Parathyroid adenoma (tissue), 2 donors: Measurements from ENCODE around the gene NAGK.

Experiments
- H2AFZ ChIP-seq: fragments of 300-600 bp; sonication (generic); one replicate; pipeline ENCODE4 v1.7.0; 2017; ENCODE audit warnings: antibody characterized with exemption, mild to moderate bottlenecking
- H3K27ac ChIP-seq: fragments of 300-600 bp; sonication (generic); one replicate; pipeline ENCODE4 v1.7.0; 2017
- H3K27me3 ChIP-seq: fragments of 300-600 bp; sonication (generic); one replicate; pipeline ENCODE4 v1.7.0; 2017; ENCODE audit warnings: low read length; ENCODE audit not compliant: control insufficient read depth, insufficient read depth
- H3K36me3 ChIP-seq: fragments of 300-600 bp; sonication (generic); one replicate; pipeline ENCODE4 v1.7.0; 2017; ENCODE audit warnings: low read length; ENCODE audit not compliant: control insufficient read depth, insufficient read depth
- H3K4me1 ChIP-seq: fragments of 300-600 bp; sonication (generic); one replicate; pipeline ENCODE4 v1.7.0; 2017; ENCODE audit warnings: control low read depth
- H3K4me2 ChIP-seq: fragments of 300-600 bp; sonication (generic); one replicate; pipeline ENCODE4 v1.7.0; 2017; ENCODE audit warnings: low read length
- H3K4me3 ChIP-seq: fragments of 300-600 bp; sonication (generic); one replicate; pipeline ENCODE4 v1.7.0; 2017; ENCODE audit warnings: low read depth, low read length
- H3K79me2 ChIP-seq: fragments of 300-600 bp; sonication (generic); one replicate; pipeline ENCODE4 v1.7.0; 2017; ENCODE audit warnings: control low read depth
- H3K9ac ChIP-seq: fragments of 300-600 bp; sonication (generic); one replicate; pipeline ENCODE4 v1.7.0; 2017; ENCODE audit warnings: mild to moderate bottlenecking
- H3K9me3 ChIP-seq: fragments of 300-600 bp; sonication (generic); one replicate; pipeline ENCODE4 v1.7.0; 2017; ENCODE audit warnings: low read length; ENCODE audit not compliant: control insufficient read depth
- TF ChIP-seq, protein P1 (sequence below): fragments of 300-600 bp; sonication (generic); IDR thresholded peaks from one replicate; pipeline ENCODE4 v1.7.0; 2017; ENCODE audit warnings: antibody characterized with exemption, mild to moderate bottlenecking
- donor health status: primary hyperparathyroidism.

Gene NAGK

DNA sequence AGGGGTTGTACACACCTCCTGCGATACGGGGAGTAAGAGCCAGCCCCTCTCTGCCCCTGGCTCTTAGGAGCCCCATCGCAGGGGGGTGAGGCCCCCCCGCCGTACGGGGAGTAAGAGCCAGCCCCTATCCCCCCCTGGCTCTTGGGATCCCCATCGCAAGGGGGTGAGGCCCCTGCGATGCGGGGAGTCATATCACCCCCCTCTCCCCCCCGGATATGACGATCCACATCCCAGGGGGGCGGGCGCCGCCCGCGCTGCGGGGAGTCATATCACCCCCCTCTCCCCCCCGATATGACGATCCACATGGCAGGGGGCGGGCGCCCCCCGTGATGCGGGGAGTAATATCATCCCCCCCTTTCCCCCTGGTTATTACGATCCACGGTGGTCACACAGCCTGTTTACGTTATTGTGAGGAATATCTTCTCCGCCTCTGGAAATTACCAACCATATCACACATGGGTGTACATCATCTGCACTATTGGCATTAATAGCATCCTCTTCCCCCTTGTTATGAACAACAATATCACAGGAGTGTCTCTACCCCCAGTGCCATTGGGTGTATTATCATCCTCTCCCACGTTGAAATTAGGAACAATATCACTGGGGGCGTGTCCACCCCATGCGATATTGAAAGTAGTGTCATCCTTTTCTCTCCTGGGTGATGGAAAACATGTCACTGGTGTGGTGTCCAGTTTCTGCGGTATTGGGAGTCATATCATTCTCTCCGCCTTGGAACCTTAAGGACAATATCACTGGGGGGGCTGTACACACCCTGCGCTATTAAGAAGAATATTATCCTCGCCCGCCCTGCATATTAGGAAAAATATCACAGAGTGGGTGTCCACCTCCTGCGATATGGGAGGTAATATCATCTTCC lies 24.7 kb upstream of the NAGK start:
- TF ChIP-seq, protein P1, sequence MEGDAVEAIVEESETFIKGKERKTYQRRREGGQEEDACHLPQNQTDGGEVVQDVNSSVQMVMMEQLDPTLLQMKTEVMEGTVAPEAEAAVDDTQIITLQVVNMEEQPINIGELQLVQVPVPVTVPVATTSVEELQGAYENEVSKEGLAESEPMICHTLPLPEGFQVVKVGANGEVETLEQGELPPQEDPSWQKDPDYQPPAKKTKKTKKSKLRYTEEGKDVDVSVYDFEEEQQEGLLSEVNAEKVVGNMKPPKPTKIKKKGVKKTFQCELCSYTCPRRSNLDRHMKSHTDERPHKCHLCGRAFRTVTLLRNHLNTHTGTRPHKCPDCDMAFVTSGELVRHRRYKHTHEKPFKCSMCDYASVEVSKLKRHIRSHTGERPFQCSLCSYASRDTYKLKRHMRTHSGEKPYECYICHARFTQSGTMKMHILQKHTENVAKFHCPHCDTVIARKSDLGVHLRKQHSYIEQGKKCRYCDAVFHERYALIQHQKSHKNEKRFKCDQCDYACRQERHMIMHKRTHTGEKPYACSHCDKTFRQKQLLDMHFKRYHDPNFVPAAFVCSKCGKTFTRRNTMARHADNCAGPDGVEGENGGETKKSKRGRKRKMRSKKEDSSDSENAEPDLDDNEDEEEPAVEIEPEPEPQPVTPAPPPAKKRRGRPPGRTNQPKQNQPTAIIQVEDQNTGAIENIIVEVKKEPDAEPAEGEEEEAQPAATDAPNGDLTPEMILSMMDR, result no peak
- Histone ChIP-seq H3K4me3 (no peak overlapping the region), H3K9ac (no peak overlapping the region), H3K27me3 (no peaks in the 10 kb centered on the region), H3K4me2 (no peak overlapping the region), H3K27ac (no peak overlapping the region), H3K79me2 (no peaks in the 10 kb centered on the region), H3K4me1 (no peaks in the 10 kb centered on the region), H2AFZ (no peak overlapping the region), H3K9me3 (no peaks in the 10 kb centered on the region), H3K36me3 (no peaks in the 10 kb centered on the region)

DNA sequence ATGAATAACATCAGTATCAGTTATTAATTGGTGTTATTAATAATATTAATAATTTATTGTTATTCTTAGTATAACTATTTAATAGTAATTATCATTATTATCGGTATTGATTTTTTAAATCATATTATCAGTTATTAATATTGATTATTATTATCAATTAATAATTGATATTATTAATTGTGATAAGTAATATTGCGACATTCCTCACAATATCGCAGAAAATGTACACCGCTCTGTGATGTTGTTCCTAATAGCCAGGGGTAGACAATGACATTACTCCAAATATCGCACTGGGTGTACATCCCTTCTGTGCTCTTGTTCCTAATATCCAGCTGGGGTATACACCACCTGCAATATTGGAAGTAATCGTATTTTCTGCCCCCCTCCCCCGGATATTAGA lies 23.3 kb upstream of the NAGK start:
- TF ChIP-seq, protein P1, result no peak
- Histone ChIP-seq H3K27ac (no peak overlapping the region), H3K79me2 (no peaks in the 10 kb centered on the region), H3K4me3 (no peak overlapping the region), H3K4me1 (peaks cover 5% of the 10 kb centered on the region), H2AFZ (no peak overlapping the region), H3K4me2 (no peak overlapping the region), H3K36me3 (no peaks in the 10 kb centered on the region), H3K9ac (no peak overlapping the region), H3K27me3 (no peaks in the 10 kb centered on the region), H3K9me3 (no peaks in the 10 kb centered on the region)

DNA sequence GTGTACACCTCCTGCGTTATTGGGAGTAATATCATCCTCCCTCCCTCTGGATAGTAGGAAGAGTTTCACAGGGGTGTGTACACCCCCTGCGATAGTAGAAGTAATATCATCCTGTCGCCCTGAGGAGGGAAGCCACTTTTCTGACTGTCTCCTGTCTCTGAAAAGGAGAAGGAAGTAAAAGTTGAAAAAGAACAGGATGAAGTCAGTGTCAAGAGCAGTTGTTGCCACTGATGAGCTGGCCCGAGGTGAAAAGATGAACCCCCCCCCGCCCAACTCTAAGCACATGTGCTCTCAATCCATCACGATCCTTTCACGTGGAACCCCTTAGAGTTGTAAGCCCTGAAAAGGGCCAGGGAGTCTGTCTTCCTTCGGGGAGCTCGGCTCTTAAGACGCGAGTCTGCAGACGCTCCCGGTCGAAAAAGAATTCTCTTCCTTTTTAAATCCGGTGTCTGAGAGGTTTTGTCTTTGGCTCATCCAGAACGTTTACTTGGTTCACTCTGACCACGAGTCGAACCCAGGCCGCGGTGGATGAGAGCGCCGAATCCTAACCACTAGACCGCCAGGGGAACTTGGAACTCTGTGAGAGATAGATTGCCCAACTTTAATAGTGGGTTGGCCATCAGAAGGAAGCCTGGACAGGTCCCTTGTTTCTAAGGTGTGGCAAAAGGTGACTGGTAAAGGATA lies 22.4 kb upstream of the NAGK start:
- Histone ChIP-seq H2AFZ (no peak overlapping the region), H3K27ac (no peak overlapping the region), H3K4me1 (peaks cover 5% of the 10 kb centered on the region), H3K4me3 (no peak overlapping the region), H3K9me3 (no peaks in the 10 kb centered on the region), H3K79me2 (no peaks in the 10 kb centered on the region), H3K36me3 (no peaks in the 10 kb centered on the region), H3K4me2 (no peak overlapping the region), H3K27me3 (no peaks in the 10 kb centered on the region), H3K9ac (no peak overlapping the region)
- TF ChIP-seq, protein P1, result no peak

DNA sequence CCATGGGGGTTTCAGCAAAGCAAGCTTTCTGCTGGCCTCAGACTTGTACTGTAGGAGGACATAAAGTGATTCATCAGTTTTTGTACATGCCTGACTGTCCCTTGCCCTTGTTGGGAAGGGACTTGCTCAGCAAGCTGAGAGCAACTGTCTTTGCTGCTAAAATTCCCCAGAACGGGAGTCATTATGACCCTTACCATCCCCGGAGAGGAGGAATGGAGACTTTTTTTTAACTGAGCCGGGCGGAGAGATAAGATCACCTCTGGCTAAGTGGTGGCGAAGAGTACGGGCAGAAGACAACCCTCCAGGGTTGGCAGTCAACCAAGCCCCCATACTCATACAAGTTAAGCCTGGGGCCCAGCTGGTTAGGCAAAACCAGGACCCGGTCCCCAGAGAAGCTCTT lies 20.4 kb upstream of the NAGK start:
- H3K4me2 ChIP-seq, result no peak overlapping the region
- TF ChIP-seq, protein P1, result no peak
- H2AFZ ChIP-seq, result peak overlapping the region; percentile 12
- no peaks in the 10 kb centered on the region for H3K9me3 ChIP-seq
- H3K36me3 ChIP-seq, result no peaks in the 10 kb centered on the region
- peaks cover 5% of the 10 kb centered on the region for H3K4me1 ChIP-seq
- H3K27me3 ChIP-seq, result no peaks in the 10 kb centered on the region
- H3K79me2 ChIP-seq, result no peaks in the 10 kb centered on the region
- H3K9ac ChIP-seq, result no peak overlapping the region
- H3K4me3 ChIP-seq, result no peak overlapping the region
- peak overlapping the region; percentile 3 for H3K27ac ChIP-seq
